LNCAP (cell line): ENCODE measurements around the gene WDR7.

ENCODE experiments used
- CTCF ChIP-seq: fragments of 450-650 bp; IDR thresholded peaks from 2 replicates; pipeline ENCODE4 v1.5.1; 2017; ENCODE audit warnings: mild to moderate bottlenecking

The WDR7 gene

GRCh38 chr18:56637711-56638231 lies 13.4 kb upstream of the WDR7 start:
- TF ChIP-seq CTCF = no peak

GRCh38 chr18:56638232-56639103 lies 12.7 kb upstream of the WDR7 start, which contains the start of gene TXNL1:
Gene TXNL1, minus strand, starts transcription at chr18:56638592. Its CDS starts 152 bp downstream, at chr18:56638440.
- no peak for TF ChIP-seq CTCF

- TF ChIP-seq CTCF = no peak
Measured at GRCh38 chr18:56639104-56639381, 12.1 kb upstream of the WDR7 start.

- TF ChIP-seq CTCF = no peak
Measured at GRCh38 chr18:56639571-56639970, 11.6 kb upstream of the WDR7 start.

GRCh38 chr18:56641714-56642337 lies 9.3 kb upstream of the WDR7 start:
- TF ChIP-seq CTCF = no peak

GRCh38 chr18:56643381-56643780 lies 7.8 kb upstream of the WDR7 start:
- no peak for TF ChIP-seq CTCF

GRCh38 chr18:56645415-56646016 lies 5.6 kb upstream of the WDR7 start:
- peak; percentile 66 for TF ChIP-seq CTCF
